GM12891 (cell line): ENCODE measurements around the gene DHFR.

Source experiments
- POLR2A ChIP-seq: IDR thresholded peaks from 2 replicates; pipeline ENCODE4 v1.6.1; 2011; ENCODE audit warnings: low read depth, low read length, control low read depth
- POLR2AphosphoS5 ChIP-seq: IDR thresholded peaks from 2 replicates; pipeline ENCODE4 v1.6.1; 2011; ENCODE audit warnings: low read depth, low read length, control low read depth
- POU2F2 ChIP-seq: IDR thresholded peaks from 2 replicates; pipeline ENCODE4 v1.6.1; 2011; ENCODE audit warnings: low read depth, mild to moderate bottlenecking, control low read depth, low read length, moderate library complexity
- SPI1 ChIP-seq: IDR thresholded peaks from 2 replicates; pipeline ENCODE4 v1.6.1; 2011; ENCODE audit warnings: low read depth, low read length, control low read depth
- TAF1 ChIP-seq: IDR thresholded peaks from 2 replicates; pipeline ENCODE4 v1.6.1; 2011; ENCODE audit warnings: low read depth, low read length, control low read depth

DNA sequence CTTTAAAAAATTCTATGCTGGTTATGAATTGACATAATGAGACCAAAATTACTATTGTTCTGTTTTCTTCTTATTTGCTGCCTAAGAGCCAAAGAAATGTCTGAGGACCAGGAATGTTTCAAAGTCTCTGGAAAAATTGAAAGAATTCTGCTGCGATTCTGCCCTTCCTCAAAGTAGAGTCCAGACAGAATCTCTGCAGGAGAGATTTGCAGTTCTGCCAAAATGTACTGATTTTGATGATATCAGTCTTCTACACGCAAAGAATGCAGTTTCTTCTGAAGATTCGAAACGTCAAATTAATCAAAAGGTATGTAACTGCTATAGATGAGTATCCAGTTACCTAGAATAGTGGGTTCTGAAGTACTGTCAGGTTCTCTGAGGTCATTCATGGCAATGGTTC lies 10.3 kb upstream of the DHFR start:
- TF ChIP-seq POLR2A (no peak), POLR2AphosphoS5 (no peak), POU2F2 (no peak), SPI1 (no peak), TAF1 (no peak)
